Brain microvascular endothelial cell (primary cell): ENCODE measurements around the gene TAC4.
A peak's percentile ranks its signal among the peaks of the same experiment; 100 is the strongest.
"Not testable (repeated sequence)": the region's sequence is repeated elsewhere in the genome, so short reads cannot be mapped to it uniquely, and the experiment has no call there.

Source experiments
- DNase-seq: peaks from one replicate; pipeline ENCODE4 v3.0.0-alpha.2; 2020
- H3K27ac ChIP-seq: fragments of 250-450 bp; sonication (Bioruptor Pico); 2 replicates; pipeline ENCODE4 v1.5.1; 2020; ENCODE audit warnings: mild to moderate bottlenecking, moderate library complexity
- H3K27me3 ChIP-seq: fragments of 250-450 bp; sonication (Bioruptor Pico); replicated peaks from 2 replicates; pipeline ENCODE4 v1.5.1; 2020; ENCODE audit warnings: mild to moderate bottlenecking
- H3K36me3 ChIP-seq: fragments of 250-450 bp; sonication (Bioruptor Pico); replicated peaks from 2 replicates; pipeline ENCODE4 v1.5.1; 2020; ENCODE audit warnings: mild to moderate bottlenecking
- H3K4me3 ChIP-seq: 2 replicates; pipeline ENCODE4 v1.5.1; 2011; ENCODE audit warnings: low read depth, mild to moderate bottlenecking, control low read depth, low read length, moderate library complexity
- CTCF ChIP-seq: IDR thresholded peaks from 2 replicates; pipeline ENCODE4 v1.5.1; 2011; ENCODE audit warnings: low read depth, mild to moderate bottlenecking, moderate library complexity, low read length, control low read depth, inconsistent platforms; ENCODE audit errors: missing control alignments
- in situ Hi-C: cut with HindIII; loops from 2 replicates; pipeline ENCODE4 v1.10.0; 2017; ENCODE audit warnings: low sequenced_read_pairs, low pct_ligation_motif_present

The TAC4 gene

GRCh38 chr17:49832840-49833599 is 14.8 kb downstream of the TAC4 start:
- Histone ChIP-seq H3K4me3 (no peak overlapping the region), H3K27ac (no peak overlapping the region), H3K36me3 (peaks cover 24% of the 10 kb centered on the region), H3K27me3 (no peaks in the 10 kb centered on the region)
- DNase-seq, result no peak
- TF ChIP-seq CTCF, result no peak
- in situ Hi-C loops, result no loop called here

GRCh38 chr17:49830605-49831004 is 17.3 kb downstream of the TAC4 start:
- in situ Hi-C loops, result no loop called here
- no peak for TF ChIP-seq CTCF
- Histone ChIP-seq H3K27ac (no peak overlapping the region), H3K4me3 (no peak overlapping the region), H3K27me3 (no peaks in the 10 kb centered on the region), H3K36me3 (peaks cover 42% of the 10 kb centered on the region)
- no peak for DNase-seq

- no peak for TF ChIP-seq CTCF
- no peaks in the 10 kb centered on the region for H3K27me3 ChIP-seq
- peaks cover 39% of the 10 kb centered on the region for H3K36me3 ChIP-seq
- H3K27ac ChIP-seq, result no peak overlapping the region
- H3K4me3 ChIP-seq, result no peak overlapping the region
- no peak for DNase-seq
- in situ Hi-C loops, result no loop called here
Observed at GRCh38 chr17:49829026-49829425, 18.8 kb downstream of the TAC4 start.

GRCh38 chr17:49828325-49828724 is 19.5 kb downstream of the TAC4 start:
- H3K27ac ChIP-seq, in situ Hi-C loops, H3K4me3 ChIP-seq, H3K27me3 ChIP-seq: not testable (repeated sequence)
- peaks cover 40% of the 10 kb centered on the region for H3K36me3 ChIP-seq
- DNase-seq, result peak; percentile 12

GRCh38 chr17:49825645-49826044 is 22.2 kb downstream of the TAC4 start:
- Histone ChIP-seq H3K4me3 (no peak overlapping the region), H3K36me3 (peaks cover 54% of the 10 kb centered on the region), H3K27me3 (no peaks in the 10 kb centered on the region), H3K27ac (no peak overlapping the region)
- no peak for DNase-seq
- TF ChIP-seq CTCF, result no peak
- in situ Hi-C loops, result no loop called here

- in situ Hi-C loops, result no loop called here
- no peak for TF ChIP-seq CTCF
- Histone ChIP-seq H3K36me3 (peaks cover 55% of the 10 kb centered on the region), H3K4me3 (no peak overlapping the region), H3K27ac (no peak overlapping the region), H3K27me3 (no peaks in the 10 kb centered on the region)
- no peak for DNase-seq
Observed at GRCh38 chr17:49823614-49824013, 24.3 kb downstream of the TAC4 start.
